ENCODE results near the gene ANKS1B.

DNA sequence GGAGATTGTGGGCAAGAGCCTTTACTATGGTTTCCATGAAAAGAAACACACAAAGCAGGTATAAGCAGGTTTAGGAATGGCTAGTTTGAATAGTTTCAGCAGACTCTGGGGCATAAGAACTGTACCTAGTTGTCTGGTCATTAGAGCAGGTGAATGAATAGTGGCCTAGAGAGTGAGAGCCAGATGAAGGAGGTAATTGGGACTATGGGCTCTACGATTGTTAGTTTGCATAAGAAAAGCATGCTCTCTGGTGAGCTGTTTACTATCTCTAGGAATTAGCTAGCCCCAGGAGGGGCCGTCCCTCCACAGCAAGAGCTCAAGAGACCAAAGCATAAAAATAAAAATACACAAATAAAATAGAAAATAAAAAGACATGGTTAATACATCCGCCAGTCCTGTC lies 734.6 kb downstream of the ANKS1B start:
- TF ChIP-seq, protein P1, sequence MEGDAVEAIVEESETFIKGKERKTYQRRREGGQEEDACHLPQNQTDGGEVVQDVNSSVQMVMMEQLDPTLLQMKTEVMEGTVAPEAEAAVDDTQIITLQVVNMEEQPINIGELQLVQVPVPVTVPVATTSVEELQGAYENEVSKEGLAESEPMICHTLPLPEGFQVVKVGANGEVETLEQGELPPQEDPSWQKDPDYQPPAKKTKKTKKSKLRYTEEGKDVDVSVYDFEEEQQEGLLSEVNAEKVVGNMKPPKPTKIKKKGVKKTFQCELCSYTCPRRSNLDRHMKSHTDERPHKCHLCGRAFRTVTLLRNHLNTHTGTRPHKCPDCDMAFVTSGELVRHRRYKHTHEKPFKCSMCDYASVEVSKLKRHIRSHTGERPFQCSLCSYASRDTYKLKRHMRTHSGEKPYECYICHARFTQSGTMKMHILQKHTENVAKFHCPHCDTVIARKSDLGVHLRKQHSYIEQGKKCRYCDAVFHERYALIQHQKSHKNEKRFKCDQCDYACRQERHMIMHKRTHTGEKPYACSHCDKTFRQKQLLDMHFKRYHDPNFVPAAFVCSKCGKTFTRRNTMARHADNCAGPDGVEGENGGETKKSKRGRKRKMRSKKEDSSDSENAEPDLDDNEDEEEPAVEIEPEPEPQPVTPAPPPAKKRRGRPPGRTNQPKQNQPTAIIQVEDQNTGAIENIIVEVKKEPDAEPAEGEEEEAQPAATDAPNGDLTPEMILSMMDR (IDR thresholded peaks at IDR 0.05) = no peak
- TF ChIP-seq POLR2A (IDR thresholded peaks at IDR 0.05) = no peak
